GM10847 (cell line): ENCODE measurements around the gene ABR.

Source experiments
- POLR2A ChIP-seq: IDR thresholded peaks from 2 replicates; pipeline ENCODE4 v1.6.1; 2011; ENCODE audit not compliant: insufficient read length; ENCODE audit errors: extremely low read depth

ABR gene

GRCh38 chr17:1047879-1048470 is 131.8 kb downstream of the ABR start:
- TF ChIP-seq POLR2A, result no peak

DNA sequence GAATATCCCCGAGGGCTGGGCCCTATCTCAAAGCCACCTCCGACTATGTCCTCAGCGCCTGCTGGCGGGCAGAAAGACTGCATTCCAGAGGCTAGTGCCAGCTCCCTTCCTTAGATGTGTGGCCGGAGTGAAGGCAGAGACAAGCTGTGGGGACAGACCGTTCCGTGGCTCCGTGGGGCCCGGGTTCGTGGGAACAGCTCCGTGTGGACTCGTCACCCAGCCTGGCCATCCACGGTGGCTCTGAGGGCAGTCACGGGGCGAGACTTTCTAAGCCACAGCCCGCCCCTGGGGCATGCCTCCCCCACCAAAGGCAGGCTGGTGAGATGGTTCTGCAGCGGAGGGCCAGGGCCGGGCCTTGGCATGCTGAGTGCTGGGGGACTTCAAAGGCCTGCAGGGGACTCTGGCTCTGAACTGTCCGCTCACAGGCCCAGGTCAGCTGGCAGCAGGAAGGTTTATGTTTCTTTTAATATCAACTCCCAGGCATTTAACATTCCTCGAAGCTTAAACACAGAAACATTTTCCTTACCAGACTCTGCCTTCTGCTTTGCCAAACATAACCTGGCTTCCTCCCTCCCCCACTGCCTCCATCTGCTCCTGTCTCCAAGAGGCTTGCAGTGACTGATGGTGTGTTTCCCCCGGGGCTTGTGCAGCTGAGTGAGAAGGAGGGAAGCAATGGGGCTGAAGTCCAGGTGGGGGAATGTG is 132.5 kb downstream of the ABR start:
- no peak for TF ChIP-seq POLR2A

GRCh38 chr17:1045456-1045855 is 134.3 kb downstream of the ABR start:
- no peak for TF ChIP-seq POLR2A

DNA sequence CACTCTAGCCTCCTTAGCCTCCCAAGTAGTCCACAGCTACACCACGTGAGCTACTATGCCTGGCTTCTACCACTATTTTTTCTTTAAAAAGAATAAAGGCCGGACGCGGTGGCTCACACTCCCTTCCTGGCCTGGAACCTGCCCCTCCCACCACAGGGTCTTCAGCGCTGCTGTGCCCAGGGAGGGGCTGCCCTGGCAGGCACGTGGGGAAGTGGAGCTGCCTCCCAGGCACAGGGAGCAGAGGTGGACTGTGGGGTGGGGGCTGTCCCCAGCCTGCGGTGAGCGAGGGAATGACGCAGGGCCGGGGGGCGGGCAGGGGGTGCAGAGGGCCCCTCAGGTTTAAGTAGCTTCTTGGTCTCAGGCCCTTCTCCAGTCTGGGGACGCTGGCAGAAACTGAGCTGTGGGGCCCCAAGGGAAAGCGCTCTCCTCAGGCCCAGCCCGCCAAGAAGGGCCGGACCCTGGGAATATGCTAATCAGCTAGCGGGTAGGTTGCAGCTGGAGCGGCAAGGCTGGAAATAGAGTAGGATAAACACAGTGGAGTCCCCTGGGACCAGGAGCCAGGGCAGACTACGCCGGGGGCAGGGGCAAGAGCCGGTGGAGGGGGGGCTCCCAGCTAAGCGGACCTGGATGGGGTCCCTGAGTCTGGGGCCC is 136.1 kb downstream of the ABR start:
- no peak for TF ChIP-seq POLR2A

DNA sequence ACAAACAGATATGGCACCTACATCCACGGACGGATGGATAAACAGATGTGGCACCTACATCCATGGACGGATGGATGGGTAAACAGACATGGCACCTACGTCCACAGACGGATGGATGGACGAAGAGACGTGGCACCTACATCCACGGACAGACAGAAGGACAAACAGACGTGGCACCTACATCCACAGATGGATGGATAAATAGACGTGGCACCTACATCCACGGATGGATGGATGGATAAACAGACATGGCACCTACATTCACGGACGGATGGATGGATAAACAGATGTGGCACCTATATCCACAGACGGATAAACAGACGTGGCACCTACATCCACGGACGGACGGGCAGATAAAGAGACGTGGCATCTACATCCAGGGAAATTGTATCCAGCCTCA is 137.3 kb downstream of the ABR start:
- TF ChIP-seq POLR2A, result no peak

DNA sequence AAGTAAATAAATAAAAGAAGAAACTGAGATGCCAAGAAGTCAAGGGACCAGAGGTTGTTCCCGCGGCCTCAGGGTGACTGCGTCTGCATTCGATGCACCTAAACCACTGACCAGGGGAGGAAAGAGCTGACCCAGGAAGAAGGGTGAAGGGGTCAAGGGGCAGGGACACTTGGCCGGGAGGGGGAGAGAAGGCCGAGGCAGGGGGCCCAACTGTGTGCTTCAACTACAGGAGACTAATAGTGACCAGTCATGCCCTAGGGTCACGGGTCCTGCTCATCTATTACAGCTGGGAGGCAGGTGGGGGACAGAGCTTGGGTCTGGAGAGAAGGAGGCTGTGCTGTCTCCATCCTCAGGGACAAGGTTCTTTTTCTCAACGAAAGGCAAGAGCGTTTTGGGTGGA is 138.0 kb downstream of the ABR start:
- no peak for TF ChIP-seq POLR2A

- TF ChIP-seq POLR2A, result no peak
Measured at GRCh38 chr17:1040216-1040600, 139.6 kb downstream of the ABR start.

- TF ChIP-seq POLR2A, result no peak
Measured at GRCh38 chr17:1039511-1040215, 140.1 kb downstream of the ABR start.

GRCh38 chr17:1039123-1039507 is 140.7 kb downstream of the ABR start:
- TF ChIP-seq POLR2A, result no peak

- no peak for TF ChIP-seq POLR2A
Measured at GRCh38 chr17:1038459-1039122, 141.2 kb downstream of the ABR start.

DNA sequence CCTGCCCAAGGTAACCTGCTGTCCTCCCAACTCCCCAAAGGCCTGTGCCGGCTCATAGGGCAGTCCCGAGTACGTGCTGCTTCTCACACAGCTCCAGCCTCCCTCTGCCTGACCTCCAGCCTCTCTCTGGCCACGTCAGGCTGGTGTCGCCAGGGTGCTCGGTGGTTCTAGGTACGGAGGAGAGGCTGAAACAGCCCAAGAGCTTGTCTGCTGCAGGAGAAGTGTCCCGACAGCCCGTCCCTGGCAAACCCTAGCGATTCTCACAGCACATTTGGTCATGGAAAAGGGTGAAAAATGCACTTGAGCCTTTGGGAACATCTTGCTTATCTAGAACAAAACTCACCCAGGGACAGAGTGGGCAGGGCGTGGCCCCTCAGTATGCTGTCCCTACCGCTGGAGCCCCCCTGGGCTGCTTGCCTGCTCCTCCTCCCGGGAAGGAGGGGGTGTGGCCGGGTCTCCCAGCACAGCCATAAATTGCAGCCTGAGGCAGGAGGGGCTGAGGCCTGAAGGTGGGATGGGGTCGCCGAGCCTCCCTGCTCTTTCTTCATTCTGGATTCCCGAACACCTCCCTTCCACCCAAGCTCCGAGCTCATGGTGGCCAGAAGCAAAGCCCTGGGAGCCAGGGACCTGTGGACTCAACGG is 142.4 kb downstream of the ABR start:
- TF ChIP-seq POLR2A, result no peak

DNA sequence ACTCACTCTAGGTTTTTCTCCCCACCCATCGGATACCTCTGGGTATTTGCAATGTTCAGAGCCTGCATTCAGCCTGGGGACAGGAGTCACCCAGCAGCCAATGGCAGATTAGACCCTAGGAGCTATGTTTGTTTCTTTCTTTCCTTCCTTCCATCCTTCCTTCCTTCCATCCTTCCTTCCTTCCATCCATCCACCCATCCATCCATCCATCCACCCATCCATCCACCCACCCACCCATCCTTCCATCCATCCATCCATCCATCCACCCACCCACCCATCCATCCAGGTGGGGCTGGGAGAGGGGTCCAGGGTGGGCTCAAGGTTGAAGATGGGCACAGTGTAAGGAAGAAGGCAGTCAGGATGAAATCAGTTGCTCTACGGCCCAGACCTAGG is 142.9 kb downstream of the ABR start:
- no peak for TF ChIP-seq POLR2A

GRCh38 chr17:1036171-1036844 is 143.5 kb downstream of the ABR start:
- TF ChIP-seq POLR2A, result no peak

- no peak for TF ChIP-seq POLR2A
Measured at GRCh38 chr17:1035546-1036170, 144.1 kb downstream of the ABR start.
